Measurements from ENCODE around the gene NAGPA.

NAGPA gene

DNA sequence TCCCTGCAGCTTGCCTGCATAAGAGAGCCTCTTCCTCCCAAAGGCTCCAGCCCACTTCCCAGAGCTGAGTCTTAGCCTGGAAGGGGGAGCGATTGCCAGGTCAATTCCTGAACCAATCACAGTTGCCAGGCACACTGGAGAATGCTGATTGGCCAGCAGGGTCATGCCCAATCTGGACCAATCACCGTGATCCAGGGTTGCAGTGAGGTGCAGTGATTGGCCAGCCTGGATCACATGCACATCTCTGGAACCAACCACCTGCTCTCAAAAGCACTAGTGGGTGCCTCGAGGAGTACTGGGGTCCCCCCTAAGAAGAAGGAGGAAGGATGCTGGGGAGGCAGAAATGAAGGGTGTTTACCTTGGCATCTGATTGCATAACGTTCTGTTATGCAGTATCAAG lies 18.4 kb downstream of the NAGPA start:
- TF ChIP-seq, protein P1, sequence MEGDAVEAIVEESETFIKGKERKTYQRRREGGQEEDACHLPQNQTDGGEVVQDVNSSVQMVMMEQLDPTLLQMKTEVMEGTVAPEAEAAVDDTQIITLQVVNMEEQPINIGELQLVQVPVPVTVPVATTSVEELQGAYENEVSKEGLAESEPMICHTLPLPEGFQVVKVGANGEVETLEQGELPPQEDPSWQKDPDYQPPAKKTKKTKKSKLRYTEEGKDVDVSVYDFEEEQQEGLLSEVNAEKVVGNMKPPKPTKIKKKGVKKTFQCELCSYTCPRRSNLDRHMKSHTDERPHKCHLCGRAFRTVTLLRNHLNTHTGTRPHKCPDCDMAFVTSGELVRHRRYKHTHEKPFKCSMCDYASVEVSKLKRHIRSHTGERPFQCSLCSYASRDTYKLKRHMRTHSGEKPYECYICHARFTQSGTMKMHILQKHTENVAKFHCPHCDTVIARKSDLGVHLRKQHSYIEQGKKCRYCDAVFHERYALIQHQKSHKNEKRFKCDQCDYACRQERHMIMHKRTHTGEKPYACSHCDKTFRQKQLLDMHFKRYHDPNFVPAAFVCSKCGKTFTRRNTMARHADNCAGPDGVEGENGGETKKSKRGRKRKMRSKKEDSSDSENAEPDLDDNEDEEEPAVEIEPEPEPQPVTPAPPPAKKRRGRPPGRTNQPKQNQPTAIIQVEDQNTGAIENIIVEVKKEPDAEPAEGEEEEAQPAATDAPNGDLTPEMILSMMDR (IDR thresholded peaks at IDR 0.05; ENCODE audit: low read depth, low read length) = no peak
- DNase-seq (ENCODE audit: low read depth, low spot score) = no peak
- no peak overlapping the region for H3K4me3 ChIP-seq (ENCODE audit: low read depth, low read length)
- in situ Hi-C loops (cut with HindIII; ENCODE audit: low sequenced_read_pairs) = no loop called here

DNA sequence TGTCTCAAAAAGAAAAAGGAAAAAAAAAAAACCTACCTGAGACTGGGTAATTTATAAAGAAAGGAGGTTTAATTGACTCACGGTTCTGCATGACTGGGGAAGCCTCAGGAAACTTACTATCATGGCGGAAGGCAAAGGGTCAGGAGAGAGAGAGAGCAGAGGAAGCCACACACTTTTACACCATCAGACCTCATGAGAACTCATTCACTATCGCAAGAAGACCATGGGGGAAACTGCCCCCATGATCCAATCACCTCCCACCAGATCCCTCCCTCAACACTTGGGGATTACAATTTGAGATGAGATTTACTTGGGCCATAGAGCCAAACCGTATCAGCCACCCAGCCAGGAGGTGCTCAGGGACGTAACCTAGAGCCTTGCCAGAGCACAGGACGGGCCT lies 20.8 kb downstream of the NAGPA start:
- TF ChIP-seq, protein P1 (IDR thresholded peaks at IDR 0.05; ENCODE audit: low read depth, low read length) = no peak
- in situ Hi-C loops (cut with HindIII; ENCODE audit: low sequenced_read_pairs) = no loop called here
- no peak for DNase-seq (ENCODE audit: low read depth, low spot score)
- no peak overlapping the region for H3K4me3 ChIP-seq (ENCODE audit: low read depth, low read length)

DNA sequence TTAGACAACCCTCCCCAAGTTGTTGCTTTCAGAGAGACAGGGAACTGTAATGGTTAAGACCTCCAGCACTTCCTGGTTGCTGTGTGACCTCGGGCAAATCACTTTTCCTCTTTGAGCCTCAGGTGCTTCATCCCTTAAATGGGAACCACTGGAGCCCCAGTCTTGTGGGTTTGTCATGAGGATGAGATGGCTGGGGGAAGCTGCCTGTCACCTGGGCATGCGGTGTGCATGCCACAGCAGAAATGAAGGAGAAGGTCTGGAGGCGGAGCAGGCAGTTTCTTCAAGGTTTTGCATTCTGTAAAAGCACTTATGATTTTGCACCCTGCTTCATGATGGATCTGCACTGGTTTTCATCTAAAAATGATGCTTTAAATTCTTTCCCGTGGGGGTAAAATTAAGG lies 22.1 kb downstream of the NAGPA start:
- no peak overlapping the region for H3K4me3 ChIP-seq (ENCODE audit: low read depth, low read length)
- TF ChIP-seq, protein P1 (IDR thresholded peaks at IDR 0.05; ENCODE audit: low read depth, low read length) = no peak
- no peak for DNase-seq (ENCODE audit: low read depth, low spot score)
- in situ Hi-C loops (cut with HindIII; ENCODE audit: low sequenced_read_pairs) = no loop called here

DNA sequence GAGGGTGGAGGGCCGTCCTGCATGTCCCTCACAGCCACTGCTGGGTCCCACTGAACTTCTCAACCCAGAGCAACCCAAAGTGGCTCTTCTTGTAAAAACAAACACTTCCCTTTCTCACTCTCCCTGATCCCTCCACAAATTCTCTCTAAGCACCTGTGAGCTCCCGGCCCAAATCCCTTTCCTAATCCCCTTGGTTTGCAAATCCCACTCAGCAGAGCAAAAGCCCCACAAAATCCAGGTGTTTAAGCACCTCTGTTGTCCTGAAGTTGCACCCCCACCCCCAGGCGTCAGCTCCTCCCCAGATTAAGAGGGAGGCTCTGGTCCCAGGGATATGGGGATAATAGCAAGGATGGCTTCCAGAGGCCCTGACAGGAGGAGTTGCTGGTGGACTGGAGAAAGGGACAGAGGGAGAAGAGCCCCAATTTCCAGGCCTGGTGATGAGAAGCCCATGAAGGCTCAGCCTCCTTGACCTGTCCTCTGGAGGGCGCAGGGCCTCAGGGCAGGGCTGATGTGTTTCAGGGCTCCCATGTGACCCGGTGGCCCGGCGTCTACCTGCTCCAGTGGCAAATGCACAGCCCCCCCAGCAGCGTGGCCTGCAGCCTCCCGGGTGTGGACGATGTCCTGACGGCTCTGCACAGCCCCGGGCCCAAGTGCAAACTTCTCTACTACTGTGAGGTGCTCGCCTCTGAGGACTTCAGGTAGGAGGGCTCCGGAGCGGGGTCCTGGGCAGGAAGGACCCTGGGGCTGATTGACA lies 23.0 kb downstream of the NAGPA start:
- no peak overlapping the region for H3K4me3 ChIP-seq (ENCODE audit: low read depth, low read length)
- in situ Hi-C loops (cut with HindIII; ENCODE audit: low sequenced_read_pairs) = no loop called here
- no peak for DNase-seq (ENCODE audit: low read depth, low spot score)
- TF ChIP-seq, protein P1 (IDR thresholded peaks at IDR 0.05; ENCODE audit: low read depth, low read length) = no peak

DNA sequence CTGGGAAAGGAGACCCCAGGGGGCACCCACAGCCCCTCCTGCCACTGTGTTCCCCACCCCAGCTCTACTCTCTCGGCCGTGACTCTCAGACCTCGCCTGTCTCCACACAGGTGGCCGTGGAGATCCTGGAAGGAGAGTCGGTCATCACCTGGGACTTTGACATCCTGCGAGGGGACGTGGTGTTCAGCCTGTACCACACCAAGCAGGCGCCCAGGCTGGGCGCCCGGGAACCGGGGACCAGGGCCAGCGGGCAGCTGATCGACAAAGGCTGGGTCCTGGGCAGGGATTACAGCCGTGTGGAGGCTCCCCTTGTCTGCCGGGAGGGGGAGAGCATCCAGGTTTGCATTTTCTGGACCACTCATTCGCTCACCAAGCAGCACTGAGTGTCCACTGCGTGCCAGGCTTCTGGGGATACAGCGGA lies 25.4 kb downstream of the NAGPA start:
- DNase-seq (ENCODE audit: low read depth, low spot score) = no peak
- TF ChIP-seq, protein P1 (IDR thresholded peaks at IDR 0.05; ENCODE audit: low read depth, low read length) = no peak
- no peak overlapping the region for H3K4me3 ChIP-seq (ENCODE audit: low read depth, low read length)
- in situ Hi-C loops (cut with HindIII; ENCODE audit: low sequenced_read_pairs) = no loop called here

DNA sequence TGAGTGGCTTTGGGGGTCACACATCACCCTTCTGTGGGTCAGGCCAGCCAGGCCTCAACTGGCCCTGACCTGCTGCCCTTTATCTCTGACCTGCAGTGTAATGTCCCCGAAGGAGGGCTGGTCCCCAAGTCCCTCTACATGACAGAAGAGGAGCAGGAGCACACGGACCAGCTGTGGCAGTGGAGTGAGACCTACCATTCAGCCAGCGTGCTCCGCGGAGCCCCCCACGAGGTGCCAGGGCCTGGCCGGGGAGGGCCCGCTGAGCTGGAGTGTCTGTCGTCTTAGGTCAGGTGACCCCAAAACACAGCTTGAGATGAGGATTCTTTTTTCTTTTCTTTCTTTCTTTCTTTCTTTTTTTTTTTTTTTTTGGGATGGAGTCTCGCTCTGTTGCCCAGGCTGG lies 26.5 kb downstream of the NAGPA start:
- in situ Hi-C loops (cut with HindIII; ENCODE audit: low sequenced_read_pairs) = no loop called here
- TF ChIP-seq, protein P1 (IDR thresholded peaks at IDR 0.05; ENCODE audit: low read depth, low read length) = no peak
- DNase-seq (ENCODE audit: low read depth, low spot score) = no peak
- no peak overlapping the region for H3K4me3 ChIP-seq (ENCODE audit: low read depth, low read length)
